Keratinocyte (primary cell): ENCODE data around the gene TBC1D4.

Experiments
- CTCF ChIP-seq, 3 experiments: IDR thresholded peaks in 1 of 3; conservative IDR thresholded peaks in 1 of 3; optimal IDR thresholded peaks in 1 of 3; 2 replicates in 2 of 3; 3 replicates in 1 of 3; pipeline versions ENCODE3 to v1.5.1; 2011; ENCODE audit warnings: low read length in 3 of 3, mild to moderate bottlenecking in 3 of 3, moderate library complexity in 2 of 3, control low read depth in 1 of 3, inconsistent platforms in 1 of 3; ENCODE audit not compliant: insufficient read depth in 2 of 3; ENCODE audit errors: extremely low read depth in 1 of 3
- EZH2 ChIP-seq: IDR thresholded peaks from one replicate; pipeline ENCODE4 v1.6.1; 2012; ENCODE audit warnings: inconsistent platforms, mild to moderate bottlenecking, low read length, moderate library complexity

DNA sequence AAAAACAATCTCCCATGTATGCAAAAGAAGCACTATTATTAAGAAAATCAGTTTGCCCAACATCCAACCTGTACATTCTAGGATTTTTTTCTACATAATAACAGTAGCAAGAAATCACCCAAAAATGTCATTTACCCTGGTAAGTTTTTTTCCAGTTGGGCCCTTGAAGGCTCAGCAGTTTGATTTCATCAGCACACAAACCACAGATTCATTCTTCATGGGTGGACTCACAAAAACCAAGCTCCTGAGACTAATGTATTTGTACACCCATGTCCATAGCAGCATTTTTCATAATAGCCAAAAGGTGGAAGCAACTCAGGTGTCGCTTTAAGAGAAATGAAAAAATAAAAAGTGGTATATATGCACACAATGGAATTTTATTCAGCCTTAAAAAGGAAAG lies 210.1 kb downstream of the TBC1D4 start:
- TF ChIP-seq CTCF (optimal IDR thresholded peaks at IDR 0.05 in 1 of 3, IDR thresholded peaks at IDR 0.05 in 1 of 3, conservative IDR thresholded peaks at IDR 0.05 in 1 of 3; ENCODE audit: extremely low read depth in 1 of 3, insufficient read depth in 2 of 3, low read length in 3 of 3) (no peak), EZH2 (no peak)
